Eye (tissue), 1 donor: ENCODE results near the gene ANO2.

Experiments used
- DNase-seq: peaks from one replicate; pipeline ENCODE4 v3.0.0-alpha.2; 2015

The ANO2 gene

GRCh38 chr12:5809586-5809985 is 135.5 kb downstream of the ANO2 start:
- no peak for DNase-seq

- DNase-seq: peak; percentile 35
These were observed 136.1 kb downstream of the ANO2 start for GRCh38 chr12:5808981-5809380.

GRCh38 chr12:5807514-5808219 is 137.4 kb downstream of the ANO2 start:
- no peak for DNase-seq

- DNase-seq: no peak
These were observed 138.0 kb downstream of the ANO2 start for GRCh38 chr12:5807090-5807414.

GRCh38 chr12:5806371-5807089 is 138.5 kb downstream of the ANO2 start:
- no peak for DNase-seq

GRCh38 chr12:5803532-5803931 is 141.5 kb downstream of the ANO2 start:
- no peak for DNase-seq

GRCh38 chr12:5798242-5799015 is 146.6 kb downstream of the ANO2 start:
- DNase-seq: no peak

GRCh38 chr12:5797661-5798060 is 147.4 kb downstream of the ANO2 start:
- DNase-seq: no peak

GRCh38 chr12:5796959-5797225 is 148.2 kb downstream of the ANO2 start:
- no peak for DNase-seq

- DNase-seq: peak; percentile 73
These were observed 148.7 kb downstream of the ANO2 start for GRCh38 chr12:5796171-5796958.

- DNase-seq: no peak
These were observed 150.9 kb downstream of the ANO2 start for GRCh38 chr12:5794156-5794555.

- no peak for DNase-seq
These were observed 152.7 kb downstream of the ANO2 start for GRCh38 chr12:5792343-5792742.

- peak; percentile 55 for DNase-seq
These were observed 155.5 kb downstream of the ANO2 start for GRCh38 chr12:5789469-5789968.

- DNase-seq: no peak
These were observed 157.2 kb downstream of the ANO2 start for GRCh38 chr12:5787828-5788227.

- DNase-seq: no peak
These were observed 159.5 kb downstream of the ANO2 start for GRCh38 chr12:5785601-5786000.

GRCh38 chr12:5784462-5785130 is 160.5 kb downstream of the ANO2 start:
- no peak for DNase-seq

- DNase-seq: peak; percentile 12
These were observed 161.7 kb downstream of the ANO2 start for GRCh38 chr12:5783289-5783920.

GRCh38 chr12:5780536-5780935 is 164.5 kb downstream of the ANO2 start:
- no peak for DNase-seq

- DNase-seq: no peak
These were observed 165.7 kb downstream of the ANO2 start for GRCh38 chr12:5779401-5779800.

GRCh38 chr12:5778821-5779220 is 166.2 kb downstream of the ANO2 start:
- no peak for DNase-seq

- peak; percentile 36 for DNase-seq
These were observed 167.6 kb downstream of the ANO2 start for GRCh38 chr12:5777451-5777850.

- no peak for DNase-seq
These were observed 169.0 kb downstream of the ANO2 start for GRCh38 chr12:5776091-5776490.
